Naive thymus-derived CD4-positive, alpha-beta T cell (primary cell): ENCODE measurements around the gene POLR3B. TPM values are rescaled to one million over a fixed set of nuclear protein-coding genes. Genes with fewer than 3 reads are reported as not detected.

Source experiments
- ATAC-seq: fragments of 150-1000 bp; cut with Tn5 transposase; 2 replicates; pipeline ENCODE4 v1.10.0; 2021; ENCODE audit warnings: mild to moderate bottlenecking, moderate library complexity
- CTCF ChIA-PET: fragments of 350-600 bp; sonication (Branson Sonifier 250); formaldehyde crosslinking; loops from one replicate; lab custom pipeline; 2021; ENCODE audit warnings: antibody characterized with exemption; lab: Charles Lee
- POLR2A ChIA-PET: fragments of 350-600 bp; sonication (Branson Sonifier 250); formaldehyde crosslinking; loops from one replicate; lab custom pipeline; 2021; ENCODE audit warnings: antibody characterized with exemption, inconsistent platforms; lab: Charles Lee
- DNase-seq, 9 donors: peaks; one replicate each; pipeline versions ENCODE4 v3.0.0 to v3.0.0-alpha.2; 2020 to 2022; ENCODE audit warnings: mixed read lengths in 1 of 9
- H3K27ac ChIP-seq: one replicate; pipeline ENCODE4 v1.7.0; 2013; ENCODE audit warnings: mild to moderate bottlenecking, low read depth, low read length, moderate library complexity
- H3K27me3 ChIP-seq, 2 donors: one replicate each; pipeline ENCODE4 v1.7.0; 2013; ENCODE audit warnings: low read length in 2 of 2, mild to moderate bottlenecking in 2 of 2, moderate library complexity in 2 of 2; ENCODE audit not compliant: control insufficient read depth in 2 of 2, insufficient read depth in 2 of 2
- H3K36me3 ChIP-seq, 3 experiments: 1 replicate in 2 of 3; 2 replicates in 1 of 3; pipeline ENCODE4 v1.7.0; 2013; ENCODE audit warnings: low read length in 3 of 3, mild to moderate bottlenecking in 3 of 3, moderate library complexity in 1 of 3; ENCODE audit not compliant: insufficient read depth in 3 of 3, control insufficient read depth in 2 of 3
- H3K4me1 ChIP-seq, 2 donors: one replicate each; pipeline ENCODE4 v1.7.0; 2013; ENCODE audit warnings: low read length in 2 of 2, mild to moderate bottlenecking in 2 of 2, moderate library complexity in 1 of 2; ENCODE audit not compliant: control insufficient read depth in 2 of 2, insufficient read depth in 2 of 2
- H3K4me3 ChIP-seq: 2 replicates; pipeline ENCODE4 v1.7.0; 2013; ENCODE audit warnings: mild to moderate bottlenecking, low read length
- H3K9me3 ChIP-seq, 3 experiments: 1 replicate in 2 of 3; 2 replicates in 1 of 3; pipeline ENCODE4 v1.7.0; 2013; ENCODE audit warnings: low read length in 3 of 3; ENCODE audit not compliant: control insufficient read depth in 2 of 3
- H3K27ac Mint-ChIP-seq, 9 donors: one replicate each; pipeline ENCODE4 v1.8.0; 2020 to 2022; ENCODE audit warnings: mixed read lengths in 9 of 9, mild to moderate bottlenecking in 8 of 9, moderate library complexity in 5 of 9, inconsistent platforms in 2 of 9
- H3K27me3 Mint-ChIP-seq, 5 donors: one replicate each; pipeline ENCODE4 v1.8.0; 2021 to 2022; ENCODE audit warnings: mixed read lengths in 5 of 5, mild to moderate bottlenecking in 1 of 5
- H3K36me3 Mint-ChIP-seq, 5 donors: one replicate each; pipeline ENCODE4 v1.8.0; 2020 to 2022; ENCODE audit warnings: mixed read lengths in 5 of 5, mild to moderate bottlenecking in 3 of 5, inconsistent platforms in 1 of 5
- H3K4me1 Mint-ChIP-seq, 7 donors: one replicate each; pipeline ENCODE4 v1.8.0; 2020 to 2022; ENCODE audit warnings: mixed read lengths in 7 of 7, mild to moderate bottlenecking in 3 of 7, inconsistent platforms in 1 of 7
- H3K4me3 Mint-ChIP-seq, 10 donors: one replicate each; pipeline ENCODE4 v1.8.0; 2020 to 2022; ENCODE audit warnings: mild to moderate bottlenecking in 10 of 10, mixed read lengths in 10 of 10, moderate library complexity in 6 of 10, inconsistent platforms in 2 of 10
- H3K9me3 Mint-ChIP-seq, 11 donors: one replicate each; pipeline ENCODE4 v1.8.0; 2020 to 2022; ENCODE audit warnings: mixed read lengths in 11 of 11, mild to moderate bottlenecking in 4 of 11, inconsistent platforms in 1 of 11, moderate library complexity in 1 of 11
- intact Hi-C, 2 donors: fragments of 100-400 bp; cut with micrococcal nuclease; formaldehyde crosslinking; loops; one replicate each; pipeline ENCODE4 v1.15.1; 2023
- polyA plus RNA-seq, 2 donors: library from polyadenylated mRNA; unstranded; fragments of 300-500 nt; fragmentation: Illumina TruSeq; gene quantifications; one replicate each; pipeline ENCODE4 v1.2.3, GENCODE V29; 2021
- total RNA-seq, 6 experiments: library from RNA in 5 of 6; stranded (reverse) in 5 of 6; gene quantifications; 1 replicate in 5 of 6; 2 replicates in 1 of 6; pipeline ENCODE4 v1.2.3 and lab custom pipeline; 2021 to 2026

Gene POLR3B
- total and polyA plus RNA-seq, 7 experiments from 2014 or later = 4.7 to 8.7 (median 6.8) TPM

DNA sequence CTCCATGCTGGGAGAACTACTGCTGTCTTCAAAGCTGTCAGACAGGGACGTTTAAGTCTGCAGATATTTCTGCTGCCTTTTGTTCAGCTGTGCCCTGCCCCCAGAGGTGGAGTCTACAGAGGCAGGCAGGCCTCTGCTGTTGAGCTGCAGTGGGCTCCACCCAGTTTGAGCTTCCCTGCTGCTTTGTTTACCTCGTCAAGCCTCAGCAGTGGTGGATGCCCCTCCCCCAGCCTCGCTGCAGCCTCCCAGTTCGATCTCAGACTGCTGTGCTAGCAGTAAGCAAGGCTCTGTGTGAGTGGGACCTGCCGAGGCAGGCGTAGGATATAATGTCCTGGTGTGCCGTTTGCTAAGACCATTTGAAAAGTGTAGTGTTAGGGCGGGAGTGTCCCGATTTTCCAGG, 193.9 kb downstream of the POLR3B start:
- Histone ChIP-seq H3K27me3 (no peaks in the 10 kb centered on the region), H3K36me3 (no peaks in the 10 kb centered on the region), H3K4me1 (no peaks in the 10 kb centered on the region), H3K9me3 (no peaks in the 10 kb centered on the region), H3K27ac (no peak overlapping the region), H3K4me3 (no peak overlapping the region)
- Mint-ChIP-seq H3K4me1 (no peaks in the 10 kb centered on the region), H3K9me3 (peaks cover 5 to 30% (median 15%) of the 10 kb centered on the region in 11 donors), H3K4me3 (no peak overlapping the region), H3K27me3 (peaks cover 6 to 35% (median 33%) of the 10 kb centered on the region in 5 donors), H3K27ac (no peak overlapping the region), H3K36me3 (peaks cover 0 to 7% (median 6%) of the 10 kb centered on the region in 5 donors)
- intact Hi-C loops = no loop called here
- no peak for ATAC-seq
- CTCF ChIA-PET = no interaction called here
- POLR2A ChIA-PET = no interaction called here
- no peak for DNase-seq

DNA sequence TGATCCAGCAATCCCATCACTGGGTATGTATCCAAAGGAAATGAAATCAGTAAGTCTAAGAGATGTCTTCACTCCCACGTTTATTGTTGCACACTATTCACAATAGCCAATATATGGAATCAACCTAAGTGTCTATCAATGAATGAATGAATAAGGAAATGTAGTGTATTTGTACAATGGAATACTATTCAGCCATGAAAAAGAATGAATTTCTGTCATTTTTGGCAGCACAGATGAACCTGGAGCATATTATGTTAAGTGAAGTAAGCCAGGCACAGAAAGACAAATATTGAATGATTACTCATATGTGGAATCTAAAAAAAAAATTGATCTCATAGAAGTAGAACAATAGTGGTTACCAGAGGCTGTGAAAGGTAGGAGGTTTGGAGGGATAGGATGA, 194.7 kb downstream of the POLR3B start:
- H3K27me3 ChIP-seq = no peaks in the 10 kb centered on the region
- H3K27ac ChIP-seq = no peak overlapping the region
- H3K27me3 Mint-ChIP-seq = peaks cover 6 to 40% (median 33%) of the 10 kb centered on the region in 5 donors
- DNase-seq (no peak), ATAC-seq (no peak)
- ChIA-PET POLR2A (no interaction called here), CTCF (no interaction called here)
- peaks cover 5 to 30% (median 15%) of the 10 kb centered on the region in 11 donors for H3K9me3 Mint-ChIP-seq
- no peaks in the 10 kb centered on the region for H3K4me1 ChIP-seq
- no peak overlapping the region for H3K4me3 ChIP-seq
- intact Hi-C loops = no loop called here
- no peak overlapping the region for H3K27ac Mint-ChIP-seq
- no peaks in the 10 kb centered on the region for H3K4me1 Mint-ChIP-seq
- H3K4me3 Mint-ChIP-seq = no peak overlapping the region
- H3K9me3 ChIP-seq = no peaks in the 10 kb centered on the region
- no peaks in the 10 kb centered on the region for H3K36me3 ChIP-seq
- peaks cover 0 to 7% (median 6%) of the 10 kb centered on the region in 5 donors for H3K36me3 Mint-ChIP-seq

Other genes with a start within 250 kb of the POLR3B start
- under 1 TPM in 3 of 5 experiments, not detected in 2; 0.02 to 0.51 (median 0.08) TPM for gene NUAK1, start 218.8 kb upstream of the POLR3B start, total RNA-seq
- gene NUAK1, start 218.8 kb upstream of the POLR3B start, polyA plus RNA-seq = not detected
- 10 to 100 TPM in 4 of 5 experiments, 1 to 10 TPM in 1; 4.3 to 27.2 (median 13.0) TPM for gene CKAP4, start 109.7 kb upstream of the POLR3B start, total RNA-seq
- gene CKAP4, start 109.7 kb upstream of the POLR3B start, polyA plus RNA-seq = 1 to 10 TPM; 7.1 to 7.6 TPM
- 100 to 1,000 TPM in 4 of 5 experiments, 10 to 100 TPM in 1; 26.9 to 258 (median 134) TPM for gene TCP11L2, start 55.0 kb upstream of the POLR3B start, total RNA-seq
- gene TCP11L2, start 55.0 kb upstream of the POLR3B start, polyA plus RNA-seq = 10 to 100 TPM; 43.2 to 46.3 TPM
- not detected for gene RFX4, start 225.3 kb downstream of the POLR3B start, total RNA-seq
- not detected for gene RFX4, start 225.3 kb downstream of the POLR3B start, polyA plus RNA-seq